Astrocyte of the hippocampus (primary cell): Measurements from ENCODE around the gene KANK3.
"Not testable (repeated sequence)": the region's sequence is repeated elsewhere in the genome, so short reads cannot be mapped to it uniquely, and the experiment has no call there.

Source experiments
- DNase-seq: peaks from one replicate; pipeline ENCODE4 v3.0.0; 2011; ENCODE audit warnings: low read depth, low spot score

Gene KANK3

DNA sequence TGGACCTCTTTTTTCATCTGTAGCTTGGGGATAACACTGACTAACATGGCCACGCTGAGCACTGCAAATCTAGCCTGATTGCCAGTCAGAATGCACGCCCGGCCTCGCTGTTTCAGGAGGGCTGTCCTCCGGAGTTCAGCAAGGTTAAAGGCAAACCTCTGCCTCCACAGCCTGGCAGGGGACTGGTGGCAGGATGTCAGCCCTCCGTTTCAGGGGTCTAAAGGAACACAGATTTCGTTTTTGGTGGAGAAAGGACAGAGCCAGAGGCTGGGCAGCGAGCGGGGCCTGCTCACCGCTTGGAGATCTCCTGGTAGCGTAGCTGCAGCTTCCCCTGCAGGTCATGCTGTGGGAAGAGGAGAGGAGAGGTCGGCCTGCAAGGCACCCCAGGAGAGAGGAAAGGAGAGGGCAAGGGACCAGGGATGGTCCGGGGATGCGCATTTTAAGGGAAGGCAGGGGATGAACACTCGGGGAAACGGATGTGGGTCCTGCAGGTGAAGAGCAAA, 22.4 kb downstream of the KANK3 start:
- peak; percentile 36 for DNase-seq

GRCh38 chr19:8319807-8320520, 23.1 kb downstream of the KANK3 start:
- DNase-seq, result no peak

- not testable (repeated sequence) for DNase-seq
Measured at GRCh38 chr19:8318835-8319234, 24.2 kb downstream of the KANK3 start.

GRCh38 chr19:8316351-8317125, 26.5 kb downstream of the KANK3 start:
- no peak for DNase-seq

DNA sequence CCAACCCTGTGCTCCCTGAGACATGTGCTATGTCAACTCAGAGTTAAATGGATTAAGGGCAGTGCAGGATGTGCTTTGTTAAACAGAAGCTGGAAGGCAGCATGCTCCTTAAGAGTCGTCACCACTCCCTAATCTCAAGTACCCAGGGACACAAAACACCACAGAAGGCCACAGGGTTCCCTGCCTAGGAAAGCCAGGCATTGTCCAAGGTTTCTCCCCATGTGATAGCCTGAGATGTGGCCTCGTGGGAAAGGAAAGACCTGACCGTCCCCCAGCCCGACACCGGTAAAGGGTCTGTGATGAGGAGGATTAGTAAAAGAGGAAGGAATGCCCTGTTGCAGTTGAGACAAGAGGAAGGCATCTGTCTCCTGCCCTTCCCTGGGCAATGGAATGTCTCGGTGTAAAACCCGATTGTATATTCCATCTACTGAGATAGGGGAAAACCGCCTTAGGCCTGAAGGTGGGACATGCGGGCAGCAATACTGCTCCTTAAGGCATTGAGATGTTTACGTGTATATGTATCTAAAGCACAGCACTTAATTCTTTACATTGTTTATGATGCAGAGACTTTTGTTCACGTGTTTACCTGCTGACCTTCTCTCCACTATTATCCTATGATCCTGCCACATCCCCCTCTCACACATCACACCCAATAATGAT, 28.0 kb downstream of the KANK3 start:
- not testable (repeated sequence) for DNase-seq

DNA sequence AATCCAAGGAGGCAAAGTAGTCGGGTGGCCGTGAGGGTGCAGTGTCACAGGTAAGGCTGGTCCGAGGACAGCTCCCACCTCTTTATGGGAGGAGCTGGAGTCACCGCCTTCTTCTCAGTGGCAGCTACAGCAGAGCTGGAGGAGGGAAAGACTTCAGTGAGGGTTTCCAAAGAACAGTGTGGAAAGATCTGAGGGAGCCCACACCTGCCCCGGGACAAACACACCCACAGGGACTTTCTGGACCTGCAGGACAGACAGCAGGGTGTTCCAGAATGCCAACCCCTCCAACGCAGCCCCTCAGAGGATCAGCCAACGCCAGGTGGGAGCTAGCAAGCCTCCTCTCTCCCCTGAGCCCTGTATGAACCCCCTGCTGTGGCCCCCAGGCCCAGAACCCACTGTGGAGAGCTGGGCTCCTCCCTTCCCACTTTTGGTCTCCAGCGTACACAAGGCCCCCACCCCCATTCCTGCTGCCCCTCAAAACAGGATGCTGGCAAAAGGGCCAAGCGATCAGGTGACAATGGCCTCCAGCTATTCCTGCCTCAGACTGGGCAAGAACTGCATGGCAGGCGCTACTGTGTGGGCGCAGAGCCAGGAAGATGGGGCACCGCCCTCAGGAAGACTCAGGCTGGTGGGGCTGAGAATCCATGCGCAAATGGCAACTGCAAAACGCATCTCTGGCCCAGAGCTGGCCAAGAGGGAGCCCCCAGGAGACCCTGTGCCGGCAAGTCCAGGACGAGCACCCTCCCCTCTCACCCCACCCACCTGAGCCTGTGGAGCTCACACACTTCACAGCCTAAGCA, 31.4 kb downstream of the KANK3 start:
- no peak for DNase-seq

GRCh38 chr19:8310342-8311055, 32.6 kb downstream of the KANK3 start:
- DNase-seq, result no peak

DNA sequence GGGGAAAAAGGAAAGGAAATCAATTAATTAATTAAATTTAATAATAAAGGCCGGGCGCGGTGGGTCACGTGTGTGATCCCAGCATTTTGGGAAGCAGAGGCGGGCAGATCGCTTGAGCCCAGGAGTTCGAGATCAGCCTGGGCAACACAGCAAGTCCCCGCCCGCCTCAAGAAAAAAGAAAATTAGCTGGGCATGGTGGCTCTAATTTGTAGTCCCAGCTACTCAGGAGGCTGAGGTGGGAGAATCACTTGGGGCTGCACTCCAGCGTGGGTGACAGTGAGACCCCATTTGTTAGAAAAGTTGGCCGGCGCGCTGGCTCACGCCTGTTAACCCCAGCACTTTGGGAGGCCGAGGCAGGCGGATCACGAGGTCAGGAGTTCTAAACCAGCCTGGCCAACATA, 34.2 kb downstream of the KANK3 start:
- DNase-seq, result no peak

DNA sequence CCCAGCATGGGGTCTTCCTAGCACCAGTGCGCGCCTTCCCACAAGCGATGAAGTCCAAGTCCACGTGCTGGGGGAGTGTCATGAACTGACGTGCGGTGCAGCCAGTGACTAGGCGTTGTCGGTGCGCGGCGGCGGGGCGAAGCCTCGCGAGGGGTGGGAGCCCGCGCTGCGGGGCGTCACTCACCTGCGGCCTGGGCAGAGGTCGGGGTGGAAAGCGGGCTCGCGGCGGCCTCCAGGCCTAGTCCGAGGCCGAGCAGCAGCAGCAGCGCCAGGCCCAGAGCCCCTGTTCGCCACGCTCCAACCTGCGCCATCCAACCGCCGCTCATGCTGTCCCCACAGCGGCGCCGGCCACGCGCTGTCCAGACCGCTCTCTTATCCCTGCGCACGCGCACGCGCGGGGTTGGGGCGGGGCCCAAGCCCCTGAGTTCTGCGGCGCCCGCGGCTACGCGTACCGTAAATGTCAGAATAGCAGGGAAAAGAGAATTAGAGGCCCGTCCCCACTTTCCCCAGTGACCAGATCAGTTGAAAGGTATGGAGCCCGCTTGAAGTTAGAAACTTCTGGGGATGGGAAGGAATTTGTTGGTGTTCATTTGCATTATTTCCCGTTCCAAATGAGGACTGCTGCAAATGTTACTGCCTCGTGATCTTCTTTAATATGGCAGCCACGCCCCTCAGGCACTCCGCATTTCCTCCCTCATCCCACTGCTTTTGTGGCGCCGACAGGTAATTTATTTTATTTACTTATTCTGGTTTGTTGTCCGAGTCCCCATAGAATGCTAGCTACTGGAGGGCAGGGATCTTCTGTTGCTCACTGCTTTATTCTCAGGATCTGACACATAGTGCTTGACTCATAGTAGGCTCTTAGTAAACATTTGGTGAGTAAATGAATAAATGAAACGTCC, 34.8 kb downstream of the KANK3 start, which contains the start of gene CD320:
CD320 (minus strand) TSS at position 394 of the 902 bp plus-strand sequence; CDS start at position 326, 68 bp downstream.
- DNase-seq, result peak; percentile 97

GRCh38 chr19:8307400-8307964, 35.6 kb downstream of the KANK3 start:
- DNase-seq, result peak; percentile 31

GRCh38 chr19:8306235-8307054, 36.6 kb downstream of the KANK3 start:
- DNase-seq, result no peak

GRCh38 chr19:8305798-8306197, 37.3 kb downstream of the KANK3 start:
- DNase-seq, result no peak

DNA sequence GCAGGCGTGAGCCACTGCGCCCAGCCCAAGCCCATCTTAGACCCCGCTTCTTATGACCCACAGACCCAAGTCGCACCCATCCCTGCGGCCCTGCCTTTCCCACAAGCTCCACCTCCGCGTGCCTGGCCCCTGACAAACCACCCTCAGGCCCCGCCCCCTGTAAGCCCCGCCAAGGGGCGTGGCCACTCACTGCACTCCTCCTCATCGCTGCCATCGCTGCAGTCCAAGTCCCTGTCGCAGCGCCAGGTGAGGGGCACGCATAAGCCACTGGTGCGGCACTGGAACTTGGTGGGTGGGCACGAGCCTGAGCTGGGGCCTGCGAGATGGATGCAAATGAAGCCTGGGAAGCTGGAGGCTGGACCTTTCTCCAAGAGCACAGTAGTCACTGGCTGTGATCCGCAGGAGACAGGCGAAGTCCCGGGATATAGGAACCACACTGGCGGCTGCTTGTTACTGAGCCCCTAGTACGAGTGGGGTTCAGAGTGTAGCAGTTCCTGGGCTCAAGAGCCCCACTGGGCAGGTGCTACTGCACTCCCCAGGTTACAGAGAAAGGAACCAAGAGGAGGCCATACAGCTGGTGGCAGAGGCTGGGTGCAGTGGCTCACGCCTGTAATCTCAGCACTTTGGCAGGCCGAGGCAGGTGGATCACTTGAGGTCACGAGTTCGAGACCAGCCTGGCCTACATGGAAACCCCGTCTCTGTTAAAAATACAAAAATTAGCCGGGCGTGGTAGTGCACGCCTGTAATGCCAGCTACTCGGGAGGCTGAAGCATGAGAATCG, 38.0 kb downstream of the KANK3 start:
- peak; percentile 43 for DNase-seq

GRCh38 chr19:8302734-8303133, 40.3 kb downstream of the KANK3 start:
- no peak for DNase-seq

- no peak for DNase-seq
Measured at GRCh38 chr19:8302357-8302691, 40.7 kb downstream of the KANK3 start.

GRCh38 chr19:8291337-8291736, 51.7 kb downstream of the KANK3 start:
- not testable (repeated sequence) for DNase-seq

- DNase-seq, result not testable (repeated sequence)
Measured at GRCh38 chr19:8276508-8276907, 66.6 kb downstream of the KANK3 start.
